ENCODE measurements around the gene NEK7. TPM values are rescaled to one million over a fixed set of nuclear protein-coding genes. Genes with fewer than 3 reads are reported as not detected.
"Not testable (repeated sequence)": the region's sequence is repeated elsewhere in the genome, so short reads cannot be mapped to it uniquely, and the experiment has no call there.

The NEK7 gene
- total RNA-seq, 1 donor from 2014 or later: 63.9 TPM

GRCh38 chr1:198275597-198275996 lies 118.8 kb downstream of the NEK7 start:
- intact Hi-C loops (cut with micrococcal nuclease): no loop called here

- intact Hi-C loops (cut with micrococcal nuclease): no loop called here
Observed at GRCh38 chr1:198276241-198276640, 119.4 kb downstream of the NEK7 start.

GRCh38 chr1:198278943-198279342 lies 122.1 kb downstream of the NEK7 start:
- intact Hi-C loops (cut with micrococcal nuclease): no loop called here

- intact Hi-C loops (cut with micrococcal nuclease): loop anchor here (10.0 kb wide), 1 partner anchor 195 kb away; no protein-coding TSS in a partner anchor
Observed at GRCh38 chr1:198280080-198280479, 123.3 kb downstream of the NEK7 start.

- intact Hi-C loops (cut with micrococcal nuclease): loop anchor here (10.0 kb wide), 1 partner anchor 197 kb away; no protein-coding TSS in a partner anchor
Observed at GRCh38 chr1:198281911-198282310, 125.1 kb downstream of the NEK7 start.

GRCh38 chr1:198283222-198283621 lies 126.4 kb downstream of the NEK7 start:
- intact Hi-C loops (cut with micrococcal nuclease): loop anchor here (10.0 kb wide), 1 partner anchor 198 kb away; no protein-coding TSS in a partner anchor

GRCh38 chr1:198287916-198288315 lies 131.1 kb downstream of the NEK7 start:
- intact Hi-C loops (cut with micrococcal nuclease): loop anchor here (10.0 kb wide), 1 partner anchor 203 kb away; no protein-coding TSS in a partner anchor

GRCh38 chr1:198290089-198290683 lies 133.4 kb downstream of the NEK7 start:
- intact Hi-C loops (cut with micrococcal nuclease): no loop called here

- intact Hi-C loops (cut with micrococcal nuclease): no loop called here
Observed at GRCh38 chr1:198291036-198291435, 134.2 kb downstream of the NEK7 start.

- intact Hi-C loops (cut with micrococcal nuclease): no loop called here
Observed at GRCh38 chr1:198291924-198292323, 135.1 kb downstream of the NEK7 start.

GRCh38 chr1:198295225-198295624 lies 138.4 kb downstream of the NEK7 start:
- intact Hi-C loops (cut with micrococcal nuclease): no loop called here

- intact Hi-C loops (cut with micrococcal nuclease): no loop called here
Observed at GRCh38 chr1:198295971-198296370, 139.2 kb downstream of the NEK7 start.

GRCh38 chr1:198297281-198297680 lies 140.5 kb downstream of the NEK7 start:
- intact Hi-C loops (cut with micrococcal nuclease): no loop called here

GRCh38 chr1:198298640-198299039 lies 141.8 kb downstream of the NEK7 start:
- intact Hi-C loops (cut with micrococcal nuclease): no loop called here

- intact Hi-C loops (cut with micrococcal nuclease): no loop called here
Observed at GRCh38 chr1:198300451-198300850, 143.7 kb downstream of the NEK7 start.

GRCh38 chr1:198304431-198304830 lies 147.6 kb downstream of the NEK7 start:
- intact Hi-C loops (cut with micrococcal nuclease): no loop called here

- intact Hi-C loops (cut with micrococcal nuclease): not testable (repeated sequence)
Observed at GRCh38 chr1:198314817-198315216, 158.0 kb downstream of the NEK7 start.

- intact Hi-C loops (cut with micrococcal nuclease): not testable (repeated sequence)
Observed at GRCh38 chr1:198315331-198315730, 158.5 kb downstream of the NEK7 start.

GRCh38 chr1:198316546-198317100 lies 159.8 kb downstream of the NEK7 start:
- intact Hi-C loops (cut with micrococcal nuclease): no loop called here

GRCh38 chr1:198318085-198318484 lies 161.3 kb downstream of the NEK7 start:
- intact Hi-C loops (cut with micrococcal nuclease): no loop called here

- intact Hi-C loops (cut with micrococcal nuclease): no loop called here
Observed at GRCh38 chr1:198320759-198321158, 164.0 kb downstream of the NEK7 start.

GRCh38 chr1:198326232-198326631 lies 169.4 kb downstream of the NEK7 start:
- intact Hi-C loops (cut with micrococcal nuclease): no loop called here

GRCh38 chr1:198326915-198327314 lies 170.1 kb downstream of the NEK7 start:
- intact Hi-C loops (cut with micrococcal nuclease): no loop called here

Data from T-helper 2 cell treated with Interferon-gamma antibody and Interleukin-4, amounts not matched to agents 100 ng/mL and 5 ng/mL, for 36 hours (primary cell).